Common myeloid progenitor, CD34-positive (primary cell): Measurements from ENCODE around the gene MICAL3.
A peak's percentile ranks its signal among the peaks of the same experiment; 100 is the strongest.

Experiments
- CTCF ChIA-PET: fragments of 350-600 bp; sonication (Branson Sonifier 250); formaldehyde crosslinking; loops from one replicate; lab custom pipeline; 2021; ENCODE audit warnings: antibody characterized with exemption; lab: Charles Lee
- POLR2A ChIA-PET: fragments of 350-600 bp; sonication (Branson Sonifier 250); formaldehyde crosslinking; loops from one replicate; lab custom pipeline; 2021; ENCODE audit warnings: antibody characterized with exemption; lab: Charles Lee
- DNase-seq, 3 donors: peaks; one replicate each; pipeline versions ENCODE4 v3.0.0 to v3.0.0-alpha.2; 2013
- H3K27ac ChIP-seq, 2 experiments: 1 replicate in 1 of 2; 2 replicates in 1 of 2; pipeline ENCODE4 v1.7.0; 2013; ENCODE audit warnings: inconsistent platforms in 2 of 2, low read length in 2 of 2, mild to moderate bottlenecking in 2 of 2, low read depth in 1 of 2, moderate library complexity in 1 of 2; ENCODE audit not compliant: severe bottlenecking in 2 of 2, insufficient read depth in 1 of 2, poor library complexity in 1 of 2
- H3K27me3 ChIP-seq, 5 experiments: replicated peaks in 2 of 5; 1 replicate in 3 of 5; 2 replicates in 2 of 5; pipeline versions ENCODE4 v1.6.1 to v1.7.0; 2013; ENCODE audit warnings: low read length in 4 of 5, mild to moderate bottlenecking in 2 of 5, moderate library complexity in 2 of 5, inconsistent platforms in 1 of 5; ENCODE audit not compliant: insufficient read depth in 5 of 5, control insufficient read depth in 4 of 5
- H3K36me3 ChIP-seq, 4 experiments: 1 replicate in 2 of 4; 2 replicates in 2 of 4; pipeline versions ENCODE4 v1.6.1 to v1.7.0; 2013; ENCODE audit warnings: low read length in 3 of 4, control low read depth in 1 of 4, mild to moderate bottlenecking in 1 of 4; ENCODE audit not compliant: control insufficient read depth in 4 of 4, insufficient read depth in 4 of 4
- H3K4me1 ChIP-seq, 4 experiments: 1 replicate in 3 of 4; 2 replicates in 1 of 4; pipeline versions ENCODE4 v1.6.1 to v1.7.1; 2013; ENCODE audit warnings: low read length in 3 of 4, mild to moderate bottlenecking in 3 of 4, control low read depth in 1 of 4, inconsistent platforms in 1 of 4, moderate library complexity in 1 of 4; ENCODE audit not compliant: control insufficient read depth in 4 of 4, insufficient read depth in 4 of 4; ENCODE audit errors: control extremely low read depth in 1 of 4
- H3K4me3 ChIP-seq, 7 experiments: 1 replicate in 4 of 7; 2 replicates in 3 of 7; pipeline versions ENCODE4 v1.5.1 to v1.7.0; 2013; ENCODE audit warnings: mild to moderate bottlenecking in 7 of 7, low read length in 6 of 7, moderate library complexity in 6 of 7, inconsistent platforms in 2 of 7, low read depth in 2 of 7, control low read depth in 1 of 7; ENCODE audit not compliant: insufficient read depth in 4 of 7, control insufficient read depth in 1 of 7; ENCODE audit errors: extremely low read depth in 1 of 7
- H3K9me3 ChIP-seq, 5 experiments: 1 replicate in 4 of 5; 2 replicates in 1 of 5; pipeline versions ENCODE4 v1.6.1 to v1.7.1; 2013; ENCODE audit warnings: low read length in 4 of 5, mild to moderate bottlenecking in 2 of 5, inconsistent platforms in 1 of 5, low read depth in 1 of 5, moderate library complexity in 1 of 5; ENCODE audit not compliant: control insufficient read depth in 4 of 5, insufficient read depth in 2 of 5; ENCODE audit errors: control extremely low read depth in 1 of 5
- WGBS: methylation state at CpG from one replicate; pipeline ENCODE4 v1.1.5; 2013; ENCODE audit not compliant: insufficient coverage; 5-methylcytosine and 5-hydroxymethylcytosine counted together

Gene MICAL3

DNA sequence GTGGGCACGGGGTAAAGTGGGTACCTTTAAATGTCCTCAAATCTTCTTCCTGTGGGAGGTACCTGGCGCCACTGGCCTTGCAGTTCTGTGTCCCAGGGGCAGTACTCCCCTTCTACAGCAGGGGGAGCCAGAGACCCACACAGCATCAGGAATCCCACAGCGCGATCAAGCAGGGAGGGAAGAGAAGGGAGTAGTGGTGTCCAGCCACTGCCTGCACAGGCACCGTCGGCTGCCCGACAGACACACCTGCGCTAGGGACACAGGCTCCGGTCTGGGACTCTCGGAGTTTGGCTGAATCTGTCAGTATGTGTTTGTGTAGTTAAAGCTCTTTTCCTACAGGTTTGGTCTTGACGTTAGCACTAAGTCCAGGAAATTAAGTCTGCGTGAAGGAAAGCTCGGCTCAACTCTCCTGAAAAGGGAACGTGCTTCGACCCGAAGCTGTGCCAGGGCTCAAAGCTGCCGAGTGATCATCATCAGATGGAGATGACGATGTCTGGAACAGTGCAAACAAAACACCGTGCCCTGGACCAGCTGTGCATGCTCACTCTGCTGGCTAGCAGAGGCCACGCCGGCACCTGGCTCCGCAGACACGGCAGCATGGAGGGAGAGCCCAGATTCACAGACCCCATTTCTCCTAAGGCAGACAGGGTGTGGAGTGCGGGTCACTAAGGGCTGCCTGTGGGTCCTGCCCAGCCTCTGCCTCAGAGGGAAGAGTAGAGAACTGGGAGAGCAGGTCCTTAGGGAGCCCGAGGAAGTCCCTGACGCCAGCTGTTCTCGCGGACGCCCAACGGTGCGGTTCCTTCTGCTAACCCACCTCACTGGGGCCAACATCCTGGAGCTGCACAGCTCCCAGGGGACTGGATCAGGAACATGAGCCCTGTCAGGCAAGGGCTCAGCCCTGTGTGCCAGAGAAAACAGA, 194.1 kb downstream of the MICAL3 start:
- 63% methylated on average over 27 of the region's 31 CpGs for WGBS
- no peaks in the 10 kb centered on the region for H3K9me3 ChIP-seq
- ChIA-PET POLR2A (no interaction called here), CTCF (interaction anchor here (0.7 to 9.2 kb wide), 28 partner anchors 13 to 252 kb away, joined by 3 to 150 read pairs (median 4); partner anchors contain the start of gene PEX26)
- peaks cover 0 to 28% (median 21%) of the 10 kb centered on the region in 4 experiments for H3K36me3 ChIP-seq
- no peaks in the 10 kb centered on the region for H3K4me1 ChIP-seq
- H3K4me3 ChIP-seq, result no peak overlapping the region
- DNase-seq, result peak; percentile 74 to 83 (median 74)
- no peak overlapping the region for H3K27ac ChIP-seq
- H3K27me3 ChIP-seq, result no peaks in the 10 kb centered on the region

DNA sequence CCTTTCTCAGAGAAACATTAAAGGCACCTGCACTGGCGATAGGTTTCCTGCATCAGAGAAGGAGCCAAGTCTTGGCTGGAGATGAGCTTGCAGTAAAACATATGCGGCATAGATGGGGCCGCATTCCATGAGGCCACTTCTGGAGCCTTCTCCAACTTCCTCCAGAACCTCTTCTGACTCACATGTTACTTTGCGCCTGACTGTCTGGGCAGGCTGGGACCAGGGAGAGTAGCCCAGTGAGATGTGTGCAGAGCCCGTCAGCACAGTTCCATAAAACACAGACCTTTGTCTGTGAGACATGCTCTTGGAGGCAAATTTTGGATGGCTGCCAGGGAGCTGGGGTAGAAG, 194.7 kb downstream of the MICAL3 start:
- ChIA-PET CTCF (interaction anchor here (0.9 to 9.2 kb wide), 22 partner anchors 11 to 253 kb away, joined by 3 to 150 read pairs (median 4); partner anchors contain the start of gene PEX26), POLR2A (no interaction called here)
- WGBS, result 90% methylated on average over 3 of the region's 5 CpGs
- H3K27ac ChIP-seq, result no peak overlapping the region
- no peak overlapping the region for H3K4me3 ChIP-seq
- no peaks in the 10 kb centered on the region for H3K9me3 ChIP-seq
- H3K36me3 ChIP-seq, result peaks cover 0 to 33% (median 21%) of the 10 kb centered on the region in 4 experiments
- no peaks in the 10 kb centered on the region for H3K27me3 ChIP-seq
- DNase-seq, result peak in 1 of 3 donors; percentile 1
- no peaks in the 10 kb centered on the region for H3K4me1 ChIP-seq

DNA sequence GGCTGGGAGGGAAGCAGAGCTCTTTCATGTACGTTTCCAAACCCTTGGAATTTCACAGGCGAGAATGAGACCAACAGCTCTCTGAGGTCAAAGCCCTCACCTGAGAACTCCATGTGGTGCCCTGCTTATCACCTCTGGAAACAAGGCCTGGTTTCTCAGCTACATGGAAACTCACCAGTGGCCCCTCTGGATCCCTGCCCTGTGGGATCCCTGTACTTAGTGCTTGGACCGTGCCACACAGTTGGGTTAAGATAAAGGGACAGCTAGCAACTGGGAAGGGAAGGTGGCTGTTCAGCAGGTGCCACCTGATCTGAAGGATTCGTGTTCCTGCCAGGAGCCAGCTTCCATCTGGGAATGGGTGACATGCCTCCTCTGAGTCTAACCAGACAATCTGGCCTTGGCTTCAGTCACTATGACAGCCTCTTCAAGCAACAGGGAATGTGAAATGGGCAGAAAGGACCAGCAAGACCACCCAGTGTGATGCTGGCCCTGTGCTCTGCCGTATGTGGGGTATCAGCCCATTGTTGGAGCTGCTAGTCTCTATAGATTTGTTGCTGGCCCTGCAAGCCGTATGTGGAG, 195.8 kb downstream of the MICAL3 start:
- 98% methylated on average over 6 of the region's 6 CpGs for WGBS
- ChIA-PET POLR2A (no interaction called here), CTCF (interaction anchor here (1.1 to 9.2 kb wide), 8 partner anchors 10 to 287 kb away, joined by 3 to 150 read pairs (median 4); partner anchors contain the start of gene PEX26)
- Histone ChIP-seq H3K4me1 (no peaks in the 10 kb centered on the region), H3K4me3 (no peak overlapping the region), H3K9me3 (no peaks in the 10 kb centered on the region), H3K27ac (no peak overlapping the region), H3K27me3 (no peaks in the 10 kb centered on the region), H3K36me3 (peaks cover 0 to 33% (median 22%) of the 10 kb centered on the region in 4 experiments)
- DNase-seq, result no peak

DNA sequence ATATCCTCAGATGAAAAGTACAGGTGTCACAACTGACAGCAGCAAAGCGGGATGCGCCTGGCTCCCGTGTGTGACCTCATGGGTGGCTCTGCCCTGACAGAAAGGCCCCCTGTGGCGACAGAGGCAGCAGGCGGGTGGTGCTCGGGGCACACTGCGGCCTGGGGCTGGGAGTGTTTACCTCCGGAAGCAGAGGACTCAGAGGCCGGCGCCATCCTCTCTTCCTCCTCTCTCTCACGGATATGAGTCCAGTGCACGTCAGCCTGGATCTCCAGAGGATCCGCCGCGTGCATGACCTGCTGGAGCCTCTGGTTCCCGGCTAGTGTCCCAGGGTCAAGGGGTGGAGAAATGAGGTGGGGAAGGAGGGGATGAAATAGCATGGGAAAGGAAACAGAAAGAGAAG, 196.9 kb downstream of the MICAL3 start:
- 87% methylated on average over 9 of the region's 16 CpGs for WGBS
- no peaks in the 10 kb centered on the region for H3K27me3 ChIP-seq
- CTCF ChIA-PET, result interaction anchor here (9.2 kb wide), 1 partner anchor 248 kb away, joined by 150 read pairs; the partner anchor contains the start of gene PEX26
- no peak for DNase-seq
- no peaks in the 10 kb centered on the region for H3K4me1 ChIP-seq
- peaks cover 0 to 33% (median 23%) of the 10 kb centered on the region in 4 experiments for H3K36me3 ChIP-seq
- no peaks in the 10 kb centered on the region for H3K9me3 ChIP-seq
- POLR2A ChIA-PET, result no interaction called here
- no peak overlapping the region for H3K27ac ChIP-seq
- no peak overlapping the region for H3K4me3 ChIP-seq

DNA sequence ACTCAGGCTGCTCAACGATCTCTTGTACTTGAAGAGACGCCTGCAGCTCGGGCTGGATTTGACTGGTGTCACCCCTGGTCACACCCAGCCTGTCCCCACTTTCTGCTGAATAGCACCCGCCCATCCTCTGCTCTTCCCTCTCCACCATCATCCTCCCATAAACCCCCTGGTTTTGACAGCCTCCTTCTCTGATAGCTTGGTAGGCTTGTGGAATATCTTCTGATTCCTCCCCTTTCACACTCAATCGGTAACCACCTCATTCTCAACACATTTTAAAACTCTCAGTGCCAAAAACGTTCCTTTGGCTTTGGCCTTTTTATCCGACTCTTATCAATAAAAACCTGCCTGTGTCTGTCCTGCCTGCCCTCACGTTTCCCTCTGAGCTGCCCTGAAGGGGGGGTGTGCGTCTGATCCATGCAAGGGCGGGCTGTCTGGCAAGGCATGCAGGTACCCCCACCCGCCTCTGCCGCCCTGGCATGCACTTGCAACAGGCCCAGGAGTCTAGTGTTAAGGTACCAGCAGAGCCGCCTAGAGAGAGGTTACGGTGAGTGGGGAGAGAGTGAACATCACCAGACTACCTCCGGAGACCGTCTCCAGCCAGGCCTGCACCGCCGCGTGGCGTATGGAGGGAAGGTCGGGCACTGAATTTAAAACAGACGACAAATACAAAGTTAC, 198.3 kb downstream of the MICAL3 start:
- Histone ChIP-seq H3K4me1 (no peaks in the 10 kb centered on the region), H3K4me3 (no peak overlapping the region), H3K27ac (no peak overlapping the region), H3K9me3 (no peaks in the 10 kb centered on the region), H3K27me3 (no peaks in the 10 kb centered on the region), H3K36me3 (peaks cover 0 to 39% (median 24%) of the 10 kb centered on the region in 4 experiments)
- CTCF ChIA-PET, result interaction anchor here (1.0 to 2.4 kb wide), 3 partner anchors 73 to 250 kb away, joined by 3 to 8 read pairs (median 3); no protein-coding TSS in a partner anchor
- POLR2A ChIA-PET, result no interaction called here
- no peak for DNase-seq
- 94% methylated on average over 18 of the region's 22 CpGs for WGBS

DNA sequence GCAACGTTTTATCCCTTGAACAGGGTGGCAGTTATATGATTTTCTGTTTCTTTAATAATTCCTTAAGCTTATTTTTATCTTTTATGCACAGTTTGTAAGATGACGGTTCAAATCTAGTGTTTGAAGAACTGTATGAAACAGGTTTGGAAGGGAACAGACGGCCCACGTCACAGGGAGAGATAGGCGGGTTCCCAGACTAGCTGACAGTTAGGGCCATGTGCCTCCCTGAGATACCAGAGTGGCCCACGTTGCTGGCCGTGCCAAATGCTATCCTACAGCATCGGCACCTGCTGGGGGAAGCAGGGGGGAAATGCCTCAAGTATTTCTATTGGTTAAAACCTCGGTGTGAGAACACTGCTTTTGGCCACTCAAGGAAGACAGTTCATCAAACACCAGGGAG, 199.9 kb downstream of the MICAL3 start:
- Histone ChIP-seq H3K27ac (no peak overlapping the region), H3K36me3 (peaks cover 0 to 37% (median 19%) of the 10 kb centered on the region in 4 experiments), H3K9me3 (no peaks in the 10 kb centered on the region), H3K27me3 (no peaks in the 10 kb centered on the region), H3K4me3 (no peak overlapping the region), H3K4me1 (no peaks in the 10 kb centered on the region)
- WGBS, result 90% methylated on average over 7 of the region's 9 CpGs
- peak; percentile 51 to 83 (median 54) for DNase-seq
- POLR2A ChIA-PET, result no interaction called here
- CTCF ChIA-PET, result interaction anchor here (2.4 kb wide), 1 partner anchor 251 kb away, joined by 8 read pairs; no protein-coding TSS in a partner anchor
